NCI-H2171 (cell line): ENCODE results near the gene DACH1.
"Not testable (repeated sequence)": the region's sequence is repeated elsewhere in the genome, so short reads cannot be mapped to it uniquely, and the experiment has no call there.

Experiments used
- DNase-seq: peaks from one replicate; lab custom pipeline; 2025; lab: John Stamatoyannopoulos, UW

Gene DACH1

GRCh38 chr13:71867131-71867814 lies at the start of gene DACH1:
TSS of gene DACH1 (minus strand) at chr13:71867204.
- peak; percentile 94 for DNase-seq

DNA sequence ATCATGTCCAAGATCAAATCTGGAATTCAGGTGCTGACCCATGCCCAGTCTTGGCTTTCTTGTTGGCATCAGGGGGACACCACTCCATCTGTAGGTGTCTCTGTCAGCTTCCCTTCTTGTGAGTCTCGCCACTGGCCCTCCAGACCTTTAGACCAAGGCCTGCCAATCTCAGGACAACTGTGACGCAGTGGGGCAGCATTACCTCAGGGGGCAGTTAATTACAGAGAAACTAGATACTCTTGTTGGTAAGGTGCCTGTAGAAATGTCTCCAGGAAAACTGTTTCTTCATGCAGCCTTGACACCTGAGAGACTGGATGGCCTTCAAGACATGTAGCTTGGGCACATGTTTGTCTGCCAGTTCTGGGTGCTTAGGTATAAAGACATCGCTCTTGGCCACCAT lies 46.7 kb upstream of the DACH1 start:
- DNase-seq = no peak

- DNase-seq = no peak
These were observed 45.5 kb upstream of the DACH1 start for GRCh38 chr13:71912524-71912923.

DNA sequence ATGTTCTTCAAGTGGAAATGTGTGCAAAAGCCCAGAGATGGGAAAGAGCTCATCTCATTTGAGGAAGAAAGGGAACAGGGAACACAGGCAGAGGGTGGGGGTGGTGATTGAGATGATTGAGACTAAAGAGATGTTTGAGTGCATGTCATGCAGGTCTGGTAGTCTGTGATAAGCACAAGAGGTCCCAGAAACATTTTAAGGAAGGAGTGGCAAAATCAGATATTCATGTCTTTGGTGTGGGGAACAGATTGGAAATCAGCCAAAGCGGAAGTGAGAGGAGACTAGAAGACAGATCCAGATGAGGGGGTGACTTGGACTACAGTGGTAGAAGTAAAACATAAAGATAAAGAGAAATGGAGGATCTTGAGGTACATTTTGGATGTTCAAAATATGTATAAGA lies 39.4 kb upstream of the DACH1 start:
- DNase-seq = no peak

DNA sequence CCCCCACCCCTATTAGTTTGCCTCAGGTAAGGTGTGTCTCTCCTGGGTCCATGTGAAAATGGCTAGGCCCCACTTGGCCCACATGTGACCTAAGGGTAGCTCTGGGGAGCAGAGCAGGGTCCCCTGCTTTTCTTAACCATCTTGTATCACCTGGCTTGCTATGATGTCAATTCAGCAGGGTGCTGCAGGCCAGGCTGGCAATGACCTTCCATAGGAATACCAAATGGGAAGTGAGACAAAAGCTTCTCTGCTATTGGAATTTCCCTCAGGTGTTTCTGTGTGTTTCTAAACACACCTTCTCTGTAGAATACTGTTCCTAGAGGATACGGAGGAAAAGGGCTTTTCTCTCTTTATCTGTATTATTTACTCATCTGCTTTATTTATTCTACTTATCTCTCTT lies 35.7 kb upstream of the DACH1 start:
- no peak for DNase-seq

DNA sequence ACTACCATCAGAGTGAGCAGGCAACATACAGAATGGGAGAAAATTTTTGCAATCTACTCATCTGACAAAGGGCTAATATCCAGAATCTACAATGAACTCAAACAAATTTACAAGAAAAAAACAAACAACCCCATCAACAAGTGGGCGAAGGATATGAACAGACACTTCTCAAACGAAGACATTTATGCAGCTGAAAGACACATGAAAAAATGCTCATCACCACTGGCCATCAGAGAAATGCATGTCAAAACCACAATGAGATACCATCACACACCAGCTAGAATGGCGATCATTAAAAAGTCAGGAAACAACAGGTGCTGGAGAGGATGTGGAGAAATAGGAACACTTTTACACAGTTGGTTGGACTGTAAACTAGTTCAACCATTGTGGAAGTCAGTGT lies 26.5 kb upstream of the DACH1 start:
- not testable (repeated sequence) for DNase-seq

- DNase-seq = no peak
These were observed 19.9 kb upstream of the DACH1 start for GRCh38 chr13:71886880-71887279.

GRCh38 chr13:71882120-71882519 lies 15.1 kb upstream of the DACH1 start:
- DNase-seq = no peak

GRCh38 chr13:71880753-71881541 lies 13.9 kb upstream of the DACH1 start:
- no peak for DNase-seq

DNA sequence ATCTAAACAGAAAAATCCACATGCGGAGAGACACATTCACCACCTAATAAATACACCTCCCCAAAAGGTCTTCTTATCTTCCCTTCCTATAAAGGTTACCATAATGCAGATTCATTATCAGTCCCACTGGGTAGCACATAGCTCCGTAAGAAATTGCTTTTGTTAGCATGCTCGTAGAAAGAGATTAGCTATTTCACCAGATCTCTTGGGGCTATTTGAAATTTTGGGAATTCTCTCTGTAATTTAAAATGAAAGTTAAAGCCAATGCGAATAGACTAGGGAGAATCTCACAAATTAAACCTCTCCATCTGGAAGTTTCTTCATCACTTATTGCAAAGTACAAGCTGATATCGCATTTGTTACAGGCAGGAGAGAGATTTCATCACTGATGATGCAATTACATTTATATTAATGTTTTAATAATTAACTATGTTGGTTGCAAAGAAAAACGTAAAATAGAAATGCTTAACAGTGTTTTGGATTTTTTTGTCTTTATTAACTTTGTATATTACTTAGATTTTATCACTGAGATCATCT lies 12.9 kb upstream of the DACH1 start:
- no peak for DNase-seq

DNA sequence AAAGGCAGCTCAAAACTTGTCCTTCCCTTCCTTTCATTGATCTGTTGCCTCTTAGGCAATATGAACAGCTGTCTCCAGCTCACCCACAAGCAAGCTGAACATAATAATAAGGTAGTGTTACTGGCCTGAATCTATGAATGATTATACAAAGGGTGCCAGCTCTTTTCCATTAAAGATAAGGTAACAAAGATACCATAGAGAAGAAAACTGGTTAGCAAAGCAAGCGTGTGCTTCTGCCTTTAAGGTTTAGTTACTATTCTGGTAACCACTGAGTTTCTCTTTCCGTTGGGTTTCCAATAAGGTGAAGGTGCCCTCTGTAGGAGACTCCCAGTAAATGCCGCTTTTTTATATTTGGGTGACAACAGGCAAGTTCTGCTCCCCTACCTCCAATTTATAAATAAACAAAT lies 12.1 kb upstream of the DACH1 start:
- peak; percentile 77 for DNase-seq

DNA sequence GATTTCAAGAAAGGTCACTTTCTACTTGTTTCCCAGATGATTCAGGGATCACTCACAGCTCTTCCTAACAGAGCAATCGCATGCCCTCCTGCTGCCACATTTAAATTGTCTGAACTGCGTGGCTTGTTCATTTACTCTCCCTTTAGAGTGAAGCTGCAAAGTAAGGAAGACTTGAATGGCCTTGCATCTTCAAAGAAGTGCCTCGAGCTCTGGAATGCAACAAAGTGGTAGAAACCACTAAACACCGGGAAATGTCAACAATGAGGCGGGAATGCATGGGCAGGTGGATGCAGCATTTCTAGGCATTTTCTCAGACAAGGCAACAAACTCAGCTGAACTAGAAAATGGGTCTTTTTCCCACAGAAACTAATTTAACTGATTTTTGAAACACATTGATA lies 10.3 kb upstream of the DACH1 start:
- DNase-seq = no peak

DNA sequence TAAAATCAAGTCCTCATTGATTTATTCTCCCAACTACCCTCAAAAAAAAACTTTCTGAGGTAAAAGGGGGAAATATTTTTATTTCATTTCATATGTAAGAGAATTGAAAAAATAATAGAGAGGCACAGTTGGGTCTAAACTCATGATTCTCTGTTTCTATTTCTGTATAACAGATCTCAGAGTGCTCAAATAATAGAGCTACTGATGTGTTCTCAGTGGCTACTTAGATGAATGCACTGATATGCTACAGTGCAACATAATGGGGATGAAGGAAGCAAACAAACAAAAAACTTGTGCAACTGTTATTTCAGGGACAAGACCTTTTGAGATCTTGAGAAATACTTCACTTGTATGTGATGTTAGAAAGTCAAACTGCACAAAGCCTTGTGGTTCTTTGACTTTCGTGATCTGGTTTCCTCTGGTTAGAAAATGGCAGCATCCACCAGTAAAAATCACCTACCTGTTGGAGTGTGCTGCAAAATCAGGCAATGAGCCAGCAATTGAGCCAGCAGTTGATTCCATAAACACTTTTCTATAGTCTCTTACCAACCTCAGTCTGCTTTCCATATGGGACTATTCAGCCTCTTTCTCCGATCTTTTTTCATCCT lies 9.7 kb upstream of the DACH1 start:
- no peak for DNase-seq

DNA sequence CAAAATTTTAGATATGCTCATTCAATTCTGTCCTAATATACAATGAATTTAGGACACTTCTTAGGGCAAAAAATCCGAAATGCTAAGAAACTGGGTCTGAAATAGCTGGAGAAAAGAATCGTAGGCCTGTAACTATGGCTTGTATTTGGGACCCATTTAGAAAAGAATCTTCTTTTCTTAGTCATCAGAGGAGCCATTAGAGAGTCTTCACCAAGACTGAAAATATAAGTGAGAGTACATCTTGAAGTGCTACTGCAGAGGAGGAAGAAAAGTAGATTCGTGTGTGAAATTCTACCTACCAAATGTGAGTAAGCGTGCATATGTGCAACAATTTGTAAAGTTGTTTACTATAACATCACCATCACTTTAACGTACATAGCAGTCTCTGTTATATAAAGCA lies 8.8 kb upstream of the DACH1 start:
- DNase-seq = no peak

DNA sequence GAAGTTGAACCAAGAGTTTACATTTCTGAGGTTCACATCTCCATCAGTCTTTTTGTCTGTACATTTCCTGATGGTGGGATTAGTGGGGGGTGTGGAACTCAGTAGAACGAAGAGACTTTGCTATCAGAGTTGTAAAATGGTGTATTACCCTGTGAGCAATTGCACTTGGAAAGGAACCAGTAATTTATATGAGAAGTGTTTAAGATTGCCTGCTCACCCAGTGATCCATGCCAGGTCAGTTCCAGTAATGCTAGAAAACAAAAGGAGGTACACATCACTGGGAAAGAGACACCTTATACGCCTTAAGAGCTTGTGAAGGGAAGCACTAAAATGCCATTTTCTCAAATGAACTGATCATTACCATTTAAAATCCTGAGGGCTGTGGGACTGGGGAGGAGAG lies 7.5 kb upstream of the DACH1 start:
- DNase-seq = no peak

DNA sequence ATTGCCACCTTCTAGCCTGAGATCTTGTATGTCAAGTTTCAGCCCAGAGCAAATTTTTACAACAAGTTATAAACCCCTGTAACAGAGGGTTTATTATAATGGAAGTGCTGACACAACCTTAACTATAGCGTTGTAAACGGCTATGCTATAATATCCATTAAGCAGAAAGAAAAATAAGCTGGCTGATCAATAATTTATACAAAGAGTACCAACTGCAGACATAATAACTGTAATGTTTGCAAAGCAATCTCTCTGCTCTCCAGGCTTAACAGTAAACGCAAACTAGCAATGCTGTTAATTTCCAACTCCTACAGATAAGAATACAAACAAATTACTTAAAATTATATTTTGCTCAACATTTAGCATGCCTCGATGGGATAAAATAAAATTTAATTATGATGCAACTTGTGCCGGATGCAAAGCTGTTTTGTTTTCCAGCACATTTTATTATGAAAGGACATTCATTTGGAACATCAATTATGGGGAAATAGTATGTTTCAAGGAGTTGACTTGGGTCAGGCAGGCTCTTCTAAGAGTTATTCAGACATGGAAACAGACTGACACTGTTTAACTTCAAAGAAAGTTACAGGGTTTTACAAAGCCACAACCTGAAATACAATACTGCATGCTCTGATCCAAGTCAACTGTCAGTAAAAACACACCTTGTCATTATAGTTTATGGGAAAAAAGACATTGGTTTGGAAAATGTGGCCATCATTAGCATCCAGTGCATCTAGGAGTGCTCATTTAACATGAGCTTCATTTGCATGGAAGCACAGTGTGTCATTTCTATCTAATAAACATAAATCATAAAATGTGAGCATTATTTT lies 6.6 kb upstream of the DACH1 start:
- no peak for DNase-seq

DNA sequence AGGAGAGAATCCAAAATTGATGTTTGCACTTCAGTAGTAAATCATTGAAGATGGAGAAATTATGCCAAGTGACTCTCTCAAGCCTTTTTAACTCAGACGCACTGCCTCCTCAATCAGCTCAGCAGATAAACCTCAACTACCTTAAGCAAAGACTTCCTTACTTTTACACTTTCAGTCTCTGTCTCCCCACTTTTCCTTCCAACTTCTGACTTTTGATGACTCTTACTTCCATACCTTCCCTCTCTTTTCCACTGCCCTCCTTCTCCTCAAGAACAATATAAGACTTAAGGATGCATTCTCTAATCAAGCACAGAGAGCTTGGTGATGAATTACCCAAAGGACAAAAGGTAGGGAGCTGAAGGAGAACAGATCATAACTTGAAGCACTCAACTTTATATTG lies 4.8 kb upstream of the DACH1 start:
- no peak for DNase-seq

GRCh38 chr13:71871176-71871754 lies 4.3 kb upstream of the DACH1 start:
- DNase-seq = no peak

GRCh38 chr13:71870100-71870499 lies 3.1 kb upstream of the DACH1 start:
- no peak for DNase-seq

- no peak for DNase-seq
These were observed 2.3 kb upstream of the DACH1 start for GRCh38 chr13:71869274-71869673.

DNA sequence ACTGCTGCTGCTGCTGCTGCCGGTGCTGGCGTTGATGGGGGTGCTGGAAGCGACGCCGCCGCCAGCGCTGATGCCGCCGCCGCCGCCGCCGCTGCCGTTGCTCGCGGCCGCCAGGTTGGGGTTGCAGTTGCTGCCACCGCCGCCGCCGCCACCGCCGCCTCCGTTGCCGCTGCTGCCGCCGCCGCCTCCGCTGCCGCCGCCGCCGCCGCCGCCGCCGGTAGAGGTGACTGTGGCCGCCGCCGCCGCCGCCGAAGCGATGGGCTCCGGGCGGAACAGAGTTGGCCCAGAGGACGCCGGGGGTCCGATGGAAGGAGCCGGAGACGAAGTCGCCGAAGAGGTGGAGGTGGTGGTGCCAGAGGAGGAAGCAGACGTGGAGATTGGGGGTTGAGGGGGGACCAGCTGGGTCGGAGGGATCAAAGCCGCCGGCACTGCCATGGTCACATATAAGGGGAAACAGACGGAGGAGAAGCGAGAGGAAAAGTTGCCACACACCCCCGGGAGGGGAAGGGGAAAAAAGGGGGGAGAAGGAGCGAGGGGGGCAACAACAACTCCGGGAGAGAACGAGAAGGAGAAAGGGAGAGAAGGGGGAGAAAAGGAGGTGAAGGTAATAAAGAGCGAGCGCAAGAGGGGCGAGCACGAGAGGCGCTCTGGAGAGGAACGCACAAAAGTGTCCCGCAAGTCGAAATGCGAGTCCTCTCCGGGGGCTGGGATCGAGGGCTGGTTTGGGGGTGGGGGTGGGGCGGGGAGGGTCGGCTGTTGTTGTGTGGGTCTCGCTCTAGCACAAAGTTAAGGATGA lies 471 bp downstream of the DACH1 start:
- no peak for DNase-seq
